IgD-negative memory B cell (primary cell): ENCODE results near the gene PRR15L. TPM values are rescaled to one million over a fixed set of nuclear protein-coding genes. Genes with fewer than 3 reads are reported as not detected.
A peak's percentile ranks its signal among the peaks of the same experiment; 100 is the strongest.

Experiments used
- H3K27ac Mint-ChIP-seq, 3 donors: one replicate each; pipeline ENCODE4 v1.8.0; 2020 to 2022; ENCODE audit warnings: mild to moderate bottlenecking in 3 of 3, mixed read lengths in 3 of 3, moderate library complexity in 1 of 3
- H3K27me3 Mint-ChIP-seq: one replicate; pipeline ENCODE4 v1.8.0; 2021; ENCODE audit warnings: mixed read lengths
- H3K36me3 Mint-ChIP-seq: one replicate; pipeline ENCODE4 v1.8.0; 2020; ENCODE audit warnings: mild to moderate bottlenecking, mixed read lengths
- H3K4me1 Mint-ChIP-seq, 3 donors: one replicate each; pipeline ENCODE4 v1.8.0; 2020 to 2022; ENCODE audit warnings: mixed read lengths in 3 of 3, mild to moderate bottlenecking in 1 of 3
- H3K4me3 Mint-ChIP-seq, 4 donors: one replicate each; pipeline ENCODE4 v1.8.0; 2020 to 2022; ENCODE audit warnings: mild to moderate bottlenecking in 4 of 4, mixed read lengths in 4 of 4, moderate library complexity in 3 of 4
- H3K9me3 Mint-ChIP-seq, 3 donors: one replicate each; pipeline ENCODE4 v1.8.0; 2020 to 2021; ENCODE audit warnings: mixed read lengths in 3 of 3, mild to moderate bottlenecking in 1 of 3
- polyA plus RNA-seq: library from polyadenylated mRNA; unstranded; fragments of 300-500 nt; fragmentation: Illumina TruSeq; gene quantifications from one replicate; pipeline ENCODE4 v1.2.3, GENCODE V29; 2021

Gene PRR15L
- polyA plus RNA-seq, 1 donor from 2014 or later, result not detected

- Mint-ChIP-seq H3K4me1 (peaks cover 2 to 4% (median 3%) of the 10 kb centered on the region in 3 donors), H3K4me3 (no peak overlapping the region), H3K36me3 (peaks cover 1% of the 10 kb centered on the region), H3K27ac (no peak overlapping the region), H3K9me3 (no peaks in the 10 kb centered on the region), H3K27me3 (no peaks in the 10 kb centered on the region)
These were observed 40.1 kb downstream of the PRR15L start for GRCh38 chr17:47917581-47917980.

DNA sequence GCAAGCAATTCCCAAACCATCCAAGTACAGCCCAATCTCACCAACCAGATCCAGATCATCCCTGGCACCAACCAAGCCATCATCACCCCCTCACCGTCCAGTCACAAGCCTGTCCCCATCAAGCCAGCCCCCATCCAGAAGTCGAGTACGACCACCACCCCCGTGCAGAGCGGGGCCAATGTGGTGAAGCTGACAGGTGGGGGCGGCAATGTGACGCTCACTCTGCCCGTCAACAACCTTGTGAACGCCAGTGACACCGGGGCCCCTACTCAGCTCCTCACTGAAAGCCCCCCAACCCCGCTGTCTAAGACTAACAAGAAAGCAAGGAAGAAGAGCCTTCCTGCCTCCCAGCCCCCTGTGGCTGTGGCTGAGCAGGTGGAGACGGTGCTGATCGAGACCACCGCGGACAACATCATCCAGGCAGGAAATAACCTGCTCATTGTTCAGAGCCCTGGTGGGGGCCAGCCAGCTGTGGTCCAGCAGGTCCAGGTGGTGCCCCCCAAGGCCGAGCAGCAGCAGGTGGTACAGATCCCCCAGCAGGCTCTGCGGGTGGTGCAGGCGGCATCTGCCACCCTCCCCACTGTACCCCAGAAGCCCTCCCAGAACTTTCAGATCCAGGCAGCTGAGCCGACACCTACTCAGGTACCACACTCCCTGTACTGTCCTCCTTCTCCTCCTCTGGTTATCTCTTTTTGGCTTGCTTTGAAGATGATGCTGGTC, 41.0 kb downstream of the PRR15L start:
- H3K9me3 Mint-ChIP-seq, result no peaks in the 10 kb centered on the region
- H3K4me3 Mint-ChIP-seq, result no peak overlapping the region
- peaks cover 1% of the 10 kb centered on the region for H3K27me3 Mint-ChIP-seq
- H3K27ac Mint-ChIP-seq, result peak overlapping the region in 1 of 3 donors; percentile 44
- peaks cover 1% of the 10 kb centered on the region for H3K36me3 Mint-ChIP-seq
- H3K4me1 Mint-ChIP-seq, result peaks cover 2 to 9% (median 6%) of the 10 kb centered on the region in 3 donors

- H3K27ac Mint-ChIP-seq, result peak overlapping the region in 1 of 3 donors; percentile 44
- no peak overlapping the region for H3K4me3 Mint-ChIP-seq
- H3K9me3 Mint-ChIP-seq, result no peaks in the 10 kb centered on the region
- H3K27me3 Mint-ChIP-seq, result peaks cover 1% of the 10 kb centered on the region
- peaks cover 1% of the 10 kb centered on the region for H3K36me3 Mint-ChIP-seq
- peaks cover 2 to 9% (median 4%) of the 10 kb centered on the region in 3 donors for H3K4me1 Mint-ChIP-seq
These were observed 41.8 kb downstream of the PRR15L start for GRCh38 chr17:47915776-47916398.

DNA sequence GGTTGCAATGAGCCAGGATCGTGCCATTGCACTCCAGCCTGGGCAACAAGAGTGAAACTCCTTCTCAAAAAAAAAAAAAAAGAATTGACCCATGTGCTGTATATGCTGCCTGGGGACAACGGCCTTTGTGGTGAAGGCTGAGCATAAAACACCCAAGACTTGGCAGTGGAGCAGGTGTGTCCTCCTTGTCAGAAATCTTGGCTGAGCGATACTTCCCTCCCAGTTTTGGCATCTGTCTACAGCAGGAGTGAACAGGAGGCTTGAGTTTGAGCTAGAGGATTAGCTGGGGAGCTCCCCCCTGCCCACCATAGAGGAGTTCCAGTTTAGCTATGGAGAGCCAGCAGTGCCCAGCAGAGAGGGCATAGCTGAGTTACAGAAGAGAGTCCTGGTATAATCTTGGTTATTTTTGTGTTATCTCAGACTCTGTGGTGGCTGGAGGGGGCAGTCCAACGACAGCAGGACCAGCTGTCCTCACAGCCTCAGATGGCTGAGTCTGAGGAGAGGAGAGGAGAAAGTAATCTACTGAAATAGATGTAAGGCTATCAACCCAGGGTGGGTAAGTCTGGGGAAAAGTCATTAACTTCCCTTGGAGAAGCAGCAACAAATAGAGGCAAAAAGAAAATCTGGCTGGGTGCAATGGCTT, 43.3 kb downstream of the PRR15L start:
- peaks cover 1% of the 10 kb centered on the region for H3K36me3 Mint-ChIP-seq

DNA sequence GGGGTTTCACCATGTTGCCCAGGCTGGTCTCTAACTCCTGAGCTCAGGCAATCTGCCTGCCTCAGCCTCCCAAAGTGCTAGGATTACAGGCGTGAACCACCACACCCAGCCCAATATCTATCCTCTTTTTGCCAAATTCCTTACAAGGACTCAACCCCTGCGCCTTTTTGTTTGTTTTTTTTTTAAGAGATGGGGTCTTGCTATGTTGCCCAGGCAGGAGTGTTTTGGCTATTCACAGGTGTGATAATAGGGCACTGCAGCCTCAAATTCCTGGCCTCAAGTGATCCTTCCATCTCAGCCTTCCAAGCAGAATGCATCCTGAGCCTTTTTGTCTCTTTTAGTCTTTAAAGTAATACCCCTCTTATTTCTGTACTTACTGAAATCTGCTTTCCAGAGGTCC, 44.6 kb downstream of the PRR15L start:
- Mint-ChIP-seq H3K36me3 (peaks cover 1% of the 10 kb centered on the region), H3K27me3 (peaks cover 1% of the 10 kb centered on the region), H3K4me1 (peaks cover 4 to 15% (median 8%) of the 10 kb centered on the region in 3 donors), H3K27ac (no peak overlapping the region), H3K4me3 (no peak overlapping the region), H3K9me3 (no peaks in the 10 kb centered on the region)

More for the DNA sequence above, 43.3 kb downstream of the PRR15L start:
- no peaks in the 10 kb centered on the region for H3K9me3 Mint-ChIP-seq
- H3K27me3 Mint-ChIP-seq, result peaks cover 1% of the 10 kb centered on the region
- H3K4me1 Mint-ChIP-seq, result peaks cover 2 to 9% (median 3%) of the 10 kb centered on the region in 3 donors
- H3K27ac Mint-ChIP-seq, result peak overlapping the region in 1 of 3 donors; percentile 41
- H3K4me3 Mint-ChIP-seq, result no peak overlapping the region

DNA sequence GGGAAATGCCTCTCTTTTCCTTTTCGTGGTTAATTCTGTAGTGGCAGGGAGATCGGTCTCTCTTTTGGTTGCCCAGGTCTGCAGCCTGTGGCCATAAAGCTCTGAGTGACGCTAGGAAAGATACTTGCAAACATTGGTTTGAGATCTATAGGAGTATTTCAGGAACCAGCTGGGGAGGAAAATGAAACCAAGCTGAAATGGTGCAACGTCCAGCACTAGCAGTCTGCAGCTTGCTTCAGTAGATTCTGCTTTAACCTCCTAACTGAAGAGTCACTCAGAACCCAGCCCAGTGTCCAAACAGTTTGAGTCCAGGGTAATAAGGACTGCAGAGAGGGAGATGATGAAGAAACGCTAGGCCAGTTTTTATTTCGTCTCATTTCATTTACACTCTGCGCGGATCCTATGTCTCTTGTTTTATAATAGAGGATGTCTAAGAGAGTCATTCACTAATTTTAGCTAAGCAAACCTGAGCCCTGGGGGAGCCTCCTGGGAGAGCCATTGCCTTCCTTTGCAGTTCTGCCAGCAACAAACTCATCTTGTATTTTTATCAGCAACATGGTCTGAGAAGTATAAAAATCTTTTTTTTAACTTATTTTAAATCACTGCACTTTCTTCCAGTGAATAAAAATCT, 49.6 kb downstream of the PRR15L start:
- Mint-ChIP-seq H3K27ac (peak overlapping the region in 1 of 3 donors; percentile 41), H3K4me3 (no peak overlapping the region), H3K27me3 (peaks cover 1% of the 10 kb centered on the region), H3K9me3 (no peaks in the 10 kb centered on the region), H3K36me3 (no peaks in the 10 kb centered on the region), H3K4me1 (peaks cover 7 to 32% (median 16%) of the 10 kb centered on the region in 3 donors)

- Mint-ChIP-seq H3K36me3 (peaks cover 3% of the 10 kb centered on the region), H3K27ac (peak overlapping the region in 1 of 3 donors; percentile 75), H3K4me1 (peaks cover 10 to 34% (median 18%) of the 10 kb centered on the region in 3 donors), H3K9me3 (no peaks in the 10 kb centered on the region), H3K27me3 (no peaks in the 10 kb centered on the region), H3K4me3 (peak overlapping the region in 1 of 4 donors; percentile 16)
These were observed 51.2 kb downstream of the PRR15L start for GRCh38 chr17:47906443-47906842.

DNA sequence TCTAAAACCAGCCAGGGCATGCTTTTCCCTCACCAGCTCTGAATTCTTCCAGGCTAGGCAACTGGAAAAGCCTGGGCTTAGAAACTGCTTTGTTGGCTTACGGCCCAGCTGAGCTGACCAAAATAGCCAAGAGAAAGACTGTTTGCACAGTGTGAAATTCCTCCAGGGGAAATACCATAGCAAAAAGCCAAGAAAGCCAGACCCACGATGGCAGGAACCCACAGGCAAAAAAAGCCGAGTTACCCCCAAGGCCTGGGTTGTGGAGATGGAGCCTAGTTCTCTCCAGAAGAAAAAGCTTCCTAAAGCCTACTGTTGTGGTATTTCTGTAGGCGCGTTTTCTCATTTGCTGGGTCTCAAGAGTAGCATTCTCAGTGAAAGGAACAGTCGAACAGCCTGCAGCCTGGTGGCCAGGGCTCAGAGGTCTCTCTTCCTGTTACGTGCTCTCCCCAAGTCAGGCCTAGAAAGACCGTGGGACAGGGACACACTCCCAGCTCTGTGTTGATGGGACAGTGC, 52.4 kb downstream of the PRR15L start:
- no peak overlapping the region for H3K27ac Mint-ChIP-seq
- no peaks in the 10 kb centered on the region for H3K27me3 Mint-ChIP-seq

DNA sequence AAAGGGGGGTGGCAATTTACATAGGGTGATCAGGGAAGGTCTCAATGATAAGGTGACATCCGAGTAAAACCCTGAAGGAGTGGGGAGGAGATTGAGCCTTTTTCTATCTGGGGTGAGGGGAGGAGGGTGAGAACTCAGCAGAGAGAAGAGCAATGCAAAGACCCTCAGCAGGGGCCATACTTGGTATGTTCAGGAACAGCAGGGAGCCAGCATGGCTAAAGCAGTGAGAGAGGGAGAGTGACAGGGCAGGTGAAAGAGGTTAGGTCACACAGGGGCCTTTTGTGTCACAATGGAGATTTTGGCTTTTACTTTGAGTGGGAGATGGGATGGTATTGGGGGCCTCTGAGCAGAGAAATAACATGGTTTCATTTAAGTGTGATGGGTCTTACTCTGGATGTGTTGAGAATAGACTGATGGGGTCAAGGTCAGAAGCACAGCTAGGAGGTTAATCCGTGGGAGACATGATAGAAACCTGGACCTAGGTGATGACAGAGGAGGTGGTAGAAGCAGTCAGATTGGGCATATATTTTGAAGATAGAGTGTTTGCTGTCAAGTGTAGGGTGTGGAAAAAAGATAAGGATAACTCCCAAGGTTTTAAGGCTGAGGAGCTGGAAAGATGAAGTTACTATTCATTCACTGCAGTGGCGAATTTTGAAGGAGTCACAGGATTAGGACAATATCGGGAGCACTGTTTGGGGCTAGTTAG, 55.5 kb downstream of the PRR15L start:
- Mint-ChIP-seq H3K36me3 (peaks cover 3% of the 10 kb centered on the region), H3K9me3 (no peaks in the 10 kb centered on the region), H3K4me1 (peaks cover 14 to 29% (median 26%) of the 10 kb centered on the region in 3 donors), H3K27ac (peak overlapping the region in 1 of 3 donors; percentile 6), H3K27me3 (no peaks in the 10 kb centered on the region), H3K4me3 (peak overlapping the region in 1 of 4 donors; percentile 38)

More for the DNA sequence above, 52.4 kb downstream of the PRR15L start:
- H3K36me3 Mint-ChIP-seq, result peaks cover 3% of the 10 kb centered on the region
- H3K4me1 Mint-ChIP-seq, result peaks cover 10 to 34% (median 18%) of the 10 kb centered on the region in 3 donors
- no peak overlapping the region for H3K4me3 Mint-ChIP-seq
- H3K9me3 Mint-ChIP-seq, result no peaks in the 10 kb centered on the region

Other genes starting within 250 kb of the PRR15L start
- 10.0 TPM for gene TBX21, start 224.6 kb downstream of the PRR15L start, polyA plus RNA-seq
- gene OSBPL7, start 136.1 kb downstream of the PRR15L start, polyA plus RNA-seq, result 8.7 TPM
- gene MRPL10, start 126.3 kb downstream of the PRR15L start, polyA plus RNA-seq, result 36.2 TPM
- 0.90 TPM for gene LRRC46, start 126.2 kb downstream of the PRR15L start, polyA plus RNA-seq
- 19.8 TPM for gene SCRN2, start 116.6 kb downstream of the PRR15L start, polyA plus RNA-seq
- not detected for gene SP6, start 106.7 kb downstream of the PRR15L start, polyA plus RNA-seq
- gene SP2, start 61.6 kb downstream of the PRR15L start, polyA plus RNA-seq, result 13.7 TPM
- gene PNPO, start 16.3 kb downstream of the PRR15L start, polyA plus RNA-seq, result 17.4 TPM
- 80.0 TPM for gene CDK5RAP3, start 13.2 kb upstream of the PRR15L start, polyA plus RNA-seq
- gene COPZ2, start 79.9 kb upstream of the PRR15L start, polyA plus RNA-seq, result 1.7 TPM
- 20.5 TPM for gene NFE2L1, start 90.5 kb upstream of the PRR15L start, polyA plus RNA-seq
- 19.8 TPM for gene CBX1, start 143.6 kb upstream of the PRR15L start, polyA plus RNA-seq
- 33.3 TPM for gene SNX11, start 149.9 kb upstream of the PRR15L start, polyA plus RNA-seq